NCI-H2227 (cell line): ENCODE results near the gene KCTD21.

Source experiments
- DNase-seq: peaks from one replicate; lab custom pipeline; 2025; ENCODE audit not compliant: unreplicated experiment; lab: John Stamatoyannopoulos, UW

KCTD21 gene

GRCh38 chr11:78219493-78220217 lies 31.2 kb upstream of the KCTD21 start:
- DNase-seq = no peak

- DNase-seq = no peak
Observed at GRCh38 chr11:78218707-78219492, 30.5 kb upstream of the KCTD21 start.

GRCh38 chr11:78217650-78218541 lies 29.5 kb upstream of the KCTD21 start:
- no peak for DNase-seq

GRCh38 chr11:78216571-78217287 lies 28.3 kb upstream of the KCTD21 start:
- no peak for DNase-seq

- DNase-seq = no peak
Observed at GRCh38 chr11:78216021-78216420, 27.6 kb upstream of the KCTD21 start.

- DNase-seq = no peak
Observed at GRCh38 chr11:78214331-78215194, 26.1 kb upstream of the KCTD21 start.

GRCh38 chr11:78213526-78214330 lies 25.3 kb upstream of the KCTD21 start:
- DNase-seq = no peak

GRCh38 chr11:78212586-78213371 lies 24.4 kb upstream of the KCTD21 start:
- DNase-seq = no peak

GRCh38 chr11:78211565-78211964 lies 23.1 kb upstream of the KCTD21 start:
- DNase-seq = no peak

- no peak for DNase-seq
Observed at GRCh38 chr11:78210000-78210608, 21.7 kb upstream of the KCTD21 start.

- no peak for DNase-seq
Observed at GRCh38 chr11:78209478-78209877, 21.1 kb upstream of the KCTD21 start.

- no peak for DNase-seq
Observed at GRCh38 chr11:78208257-78209165, 20.1 kb upstream of the KCTD21 start.

GRCh38 chr11:78207532-78208256 lies 19.3 kb upstream of the KCTD21 start:
- DNase-seq = no peak

- no peak for DNase-seq
Observed at GRCh38 chr11:78205691-78206090, 17.3 kb upstream of the KCTD21 start.

GRCh38 chr11:78205256-78205655 lies 16.8 kb upstream of the KCTD21 start:
- no peak for DNase-seq

GRCh38 chr11:78203184-78203583 lies 14.8 kb upstream of the KCTD21 start:
- DNase-seq = no peak
